NCI-H1417 treated with DMSO at 0.1 percent for 48 hours (cell line): Measurements from ENCODE around the gene TMEM204.

ENCODE experiments used
- DNase-seq: peaks from one replicate; lab custom pipeline; 2025; lab: John Stamatoyannopoulos, UW

Gene TMEM204

DNA sequence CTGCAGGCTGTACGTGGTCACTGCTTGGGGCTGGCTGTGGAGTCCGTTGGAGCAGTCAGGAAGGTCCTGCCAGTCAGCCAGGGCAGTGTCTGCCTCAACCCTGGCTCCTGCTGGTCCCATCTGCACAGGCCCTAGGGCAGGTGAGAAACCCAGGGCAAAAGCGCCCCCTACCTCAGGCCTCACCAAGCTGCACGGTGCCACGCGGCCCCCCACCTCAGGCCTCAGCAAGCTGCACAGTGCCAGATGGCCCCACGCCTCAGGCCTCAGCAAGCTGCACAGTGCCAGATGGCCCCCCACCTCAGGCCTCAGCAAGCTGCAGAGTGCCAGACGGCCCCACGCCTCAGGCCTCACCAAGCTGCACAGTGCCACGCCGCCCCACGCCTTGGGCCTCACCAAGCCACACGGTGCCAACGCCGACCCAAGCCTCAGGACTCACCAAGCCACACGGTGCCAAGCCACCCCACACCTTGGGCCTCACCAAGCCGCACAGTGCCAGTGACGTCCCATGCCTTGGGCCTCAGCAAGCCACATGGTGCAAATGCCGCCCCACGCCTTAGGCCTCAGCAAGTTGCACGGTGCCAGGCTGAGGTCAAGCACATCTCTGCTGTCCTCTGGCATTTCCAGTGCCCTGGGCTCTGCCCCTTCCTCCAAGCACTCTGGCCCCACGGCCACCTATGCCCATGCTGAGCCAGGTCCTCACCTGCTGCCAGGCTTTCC is 5.5 kb downstream of the TMEM204 start:
- DNase-seq: no peak

DNA sequence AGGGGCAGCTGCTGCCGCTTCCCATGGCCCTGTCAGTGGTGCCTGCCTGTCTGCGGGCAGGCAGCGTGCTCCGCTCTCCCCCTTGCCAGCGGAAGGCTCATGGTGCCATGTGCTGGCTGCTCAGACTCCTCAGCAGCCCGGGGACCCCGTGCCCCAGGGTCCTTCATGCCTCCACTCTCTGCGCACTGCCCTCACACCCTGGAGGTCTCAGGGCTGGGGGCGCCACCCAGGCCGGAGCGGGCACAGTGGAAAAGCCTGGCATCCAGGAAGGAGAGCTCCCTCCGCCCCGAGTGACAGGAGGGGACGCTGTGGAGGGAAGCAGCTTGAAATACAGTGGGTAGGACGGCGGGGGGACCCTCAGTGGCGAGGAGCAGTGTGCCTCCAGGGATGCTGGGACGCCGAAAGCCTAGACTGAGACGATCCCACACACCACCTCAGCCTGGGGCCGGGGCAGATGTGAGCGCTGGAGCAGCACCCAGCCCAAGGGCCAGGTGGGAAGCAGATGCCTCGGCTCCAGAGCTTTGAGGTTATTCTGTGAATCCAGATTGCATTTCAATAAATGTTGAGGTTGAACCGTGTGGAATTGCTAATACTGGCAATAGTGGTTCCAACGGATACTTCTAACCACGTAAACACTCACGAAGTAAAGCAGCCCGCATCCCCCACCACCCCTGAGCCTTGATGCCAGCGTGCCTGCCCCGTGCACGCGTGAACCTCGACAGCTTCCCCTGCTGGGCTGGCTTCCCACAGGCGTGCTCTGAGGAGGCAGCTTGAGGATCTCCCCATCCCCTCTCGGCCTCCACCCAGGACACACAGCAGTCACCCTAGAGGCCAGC is 6.5 kb downstream of the TMEM204 start:
- no peak for DNase-seq

DNA sequence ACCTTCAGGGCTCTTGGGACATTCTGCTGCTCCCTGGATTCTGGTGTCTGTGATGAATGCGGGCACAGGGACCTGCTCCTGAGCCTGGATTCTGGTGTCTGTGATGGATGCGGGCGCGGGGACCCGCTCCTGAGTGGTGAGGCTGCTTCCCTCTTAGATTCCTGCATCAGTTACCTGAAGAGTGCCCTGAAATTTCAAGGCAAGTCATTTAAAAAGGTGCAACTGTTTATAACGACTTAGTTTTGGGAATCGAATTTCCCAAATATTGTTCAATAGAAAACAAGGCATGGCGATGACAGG is 7.0 kb downstream of the TMEM204 start:
- no peak for DNase-seq

DNA sequence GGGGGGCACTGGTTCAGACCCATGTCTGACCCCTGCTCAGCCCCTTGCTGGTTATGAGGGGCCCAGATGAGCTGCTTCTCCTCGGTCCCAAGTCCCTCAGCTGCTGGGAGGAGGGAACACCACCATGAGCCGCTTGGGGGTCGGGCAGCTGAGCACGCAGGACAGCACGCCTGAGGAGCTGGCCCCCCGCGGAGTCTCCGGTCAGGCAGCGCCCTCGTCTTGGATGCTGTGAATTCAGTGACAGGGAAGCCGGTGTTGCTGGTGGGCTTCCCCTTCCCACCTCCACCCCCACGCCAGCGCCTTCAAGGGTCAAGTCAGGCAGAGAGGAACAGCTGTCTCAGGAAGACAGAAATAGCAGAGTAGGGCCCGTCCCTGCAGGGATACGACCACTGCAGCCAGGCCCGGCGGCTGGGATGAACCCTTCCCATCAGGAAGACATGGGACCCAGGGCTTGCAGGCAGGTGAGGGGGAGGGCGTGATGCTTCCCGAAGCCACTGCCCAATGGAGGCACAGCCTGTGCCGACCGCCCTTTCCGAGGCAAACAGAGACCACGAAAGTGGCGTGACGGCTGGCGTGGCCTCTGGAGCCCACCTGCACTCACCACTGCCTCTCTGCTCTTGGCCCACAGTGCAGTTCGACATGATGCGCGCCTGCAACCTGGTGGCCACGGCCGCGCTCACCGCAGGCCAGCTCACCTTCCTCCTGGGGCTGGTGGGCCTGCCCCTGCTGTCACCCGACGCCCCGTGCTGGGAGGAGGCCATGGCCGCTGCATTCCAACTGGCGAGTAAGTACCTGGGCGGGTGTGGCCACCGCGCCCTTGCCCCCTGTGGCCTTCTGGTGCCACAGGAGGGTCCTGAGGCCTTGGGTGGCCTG is 8.1 kb downstream of the TMEM204 start:
- no peak for DNase-seq

DNA sequence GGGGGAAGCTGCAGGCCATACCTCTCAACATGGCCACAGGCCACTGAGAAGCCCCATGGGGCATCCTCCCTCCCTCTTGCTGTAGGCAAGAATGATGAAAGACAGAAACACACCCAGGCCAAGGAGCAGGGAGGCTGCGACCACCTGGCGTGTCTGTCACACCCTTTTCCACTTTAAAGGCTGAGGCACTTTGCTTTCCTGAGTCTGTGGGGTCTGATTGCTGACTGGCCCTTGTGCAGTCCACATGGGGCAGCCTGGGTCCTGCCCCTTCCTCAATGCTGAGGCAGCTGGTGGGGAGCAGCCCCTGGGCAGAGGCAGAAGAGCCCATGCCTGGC is 8.7 kb downstream of the TMEM204 start:
- no peak for DNase-seq

DNA sequence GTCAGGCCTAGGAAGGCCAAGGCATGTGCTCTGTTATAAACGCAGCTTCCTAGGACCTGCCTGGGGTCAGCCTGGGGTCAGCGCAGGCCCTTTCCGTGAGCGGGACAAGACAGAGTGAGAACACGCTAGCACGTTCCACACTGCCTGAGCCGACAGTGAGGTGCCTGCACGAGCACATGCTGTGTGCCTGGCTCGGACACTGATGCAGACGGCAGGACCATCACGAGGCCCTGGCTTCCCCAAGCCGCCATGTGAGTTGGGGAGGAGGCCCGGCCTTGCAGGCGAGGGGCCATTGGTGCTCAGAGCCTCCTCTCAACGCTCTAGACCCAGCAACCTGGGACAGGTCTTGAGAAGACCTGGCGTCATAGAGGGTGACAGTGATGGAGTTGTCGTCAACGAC is 9.1 kb downstream of the TMEM204 start:
- DNase-seq: no peak

DNA sequence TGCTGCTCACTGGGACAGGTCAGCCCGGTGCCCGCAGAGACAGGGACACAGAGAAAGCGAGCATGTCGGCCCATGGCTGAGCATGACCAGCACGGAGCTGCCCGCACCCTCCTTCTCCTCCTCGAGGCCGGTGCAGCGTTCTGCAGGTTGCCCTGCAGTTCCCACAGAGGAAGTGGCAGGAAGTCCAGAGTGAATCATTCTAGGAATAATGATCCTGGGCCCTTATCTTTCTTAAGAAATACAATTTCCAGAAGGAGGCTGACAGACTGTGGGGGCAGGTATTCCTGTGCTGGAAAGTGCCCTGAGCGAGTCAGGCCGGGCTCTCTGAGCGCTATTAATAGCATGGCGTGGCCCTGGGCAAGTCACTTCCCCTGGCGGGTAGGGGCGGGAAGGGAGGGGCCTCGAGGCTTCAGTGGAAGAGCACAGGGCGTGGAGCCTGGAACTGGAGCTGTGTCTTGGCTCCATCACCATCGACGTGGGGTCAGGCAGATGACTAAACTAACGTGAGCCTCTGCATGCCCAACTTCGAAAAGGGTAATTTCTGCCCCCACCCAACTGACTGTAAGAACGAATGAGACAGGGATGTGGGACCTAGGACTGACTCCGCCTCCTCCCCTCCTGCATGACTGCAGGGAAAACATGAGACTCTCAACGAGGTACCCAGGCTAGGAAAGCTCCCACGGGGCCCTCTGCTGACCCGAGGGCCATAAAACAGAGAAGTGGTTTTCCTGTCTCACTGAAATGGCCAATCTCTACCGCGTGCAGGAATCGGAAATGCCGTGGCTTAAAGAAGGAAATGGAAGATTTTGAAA is 9.8 kb downstream of the TMEM204 start:
- DNase-seq: no peak

DNA sequence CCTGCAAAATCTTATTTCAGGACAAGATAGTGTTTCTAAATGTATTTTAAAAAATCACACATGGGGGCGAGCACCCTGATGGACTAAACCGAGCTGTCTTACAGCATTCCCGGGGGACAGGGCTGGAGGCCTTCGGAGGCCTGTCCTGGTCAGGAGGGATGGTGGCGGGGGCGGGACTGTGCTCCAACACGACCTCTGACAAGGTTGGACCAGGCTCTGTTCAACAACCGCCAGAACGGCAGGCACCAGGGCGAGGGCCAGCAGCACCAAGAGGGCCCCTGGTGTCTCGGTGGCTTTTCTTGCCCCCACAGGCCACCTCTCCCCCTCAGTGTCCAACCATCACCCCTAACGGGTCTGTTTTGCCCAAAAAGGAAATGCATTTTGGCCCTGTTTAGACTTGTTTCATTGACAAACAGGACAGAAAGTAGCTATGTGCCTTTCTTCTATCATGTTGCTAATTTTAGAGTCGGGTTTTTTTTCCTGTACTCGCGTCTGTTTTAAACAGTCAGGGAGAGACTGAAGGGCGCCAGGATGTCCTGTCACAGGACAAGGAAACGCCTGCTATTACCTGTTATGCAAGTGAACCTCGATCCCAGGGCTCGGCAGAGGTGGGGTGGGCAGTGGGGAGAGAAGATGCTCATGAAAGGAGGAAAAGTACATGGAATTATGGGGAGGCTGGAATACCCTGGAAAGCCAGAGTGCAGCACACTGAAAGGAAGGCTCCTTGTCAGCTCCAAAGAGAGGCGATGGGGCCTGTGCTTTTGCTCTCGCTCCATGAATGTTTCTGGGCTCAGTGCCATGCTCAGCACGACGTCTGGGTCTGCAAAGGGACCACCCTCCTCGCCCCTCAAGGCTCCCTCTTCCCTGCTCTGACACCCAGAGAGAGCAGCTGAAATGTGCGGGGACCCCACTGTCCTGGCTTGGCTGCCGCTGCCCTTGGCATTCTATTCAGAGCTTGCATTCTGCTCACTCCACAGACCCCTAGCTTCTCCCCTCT is 11.9 kb downstream of the TMEM204 start:
- no peak for DNase-seq

DNA sequence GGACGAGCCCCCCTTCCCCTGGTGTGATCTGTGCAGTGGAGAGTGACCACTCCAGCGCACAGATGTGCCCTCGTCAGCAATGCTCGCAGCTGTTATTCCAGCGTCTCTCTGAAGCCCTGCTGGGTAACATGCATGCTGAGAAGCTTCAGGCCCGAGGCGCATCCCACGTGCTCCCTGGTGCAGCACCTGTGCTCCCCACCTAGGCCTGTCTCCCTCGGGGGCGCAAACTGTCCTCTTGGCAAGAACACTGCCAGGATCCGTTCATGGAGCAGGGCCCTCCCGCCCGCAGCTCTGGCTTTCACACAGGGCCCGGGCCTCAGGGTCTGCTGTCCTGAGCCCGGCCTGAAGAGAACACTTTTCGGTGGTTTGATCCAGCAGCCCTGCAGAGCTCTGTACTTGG is 13.0 kb downstream of the TMEM204 start:
- DNase-seq: no peak

DNA sequence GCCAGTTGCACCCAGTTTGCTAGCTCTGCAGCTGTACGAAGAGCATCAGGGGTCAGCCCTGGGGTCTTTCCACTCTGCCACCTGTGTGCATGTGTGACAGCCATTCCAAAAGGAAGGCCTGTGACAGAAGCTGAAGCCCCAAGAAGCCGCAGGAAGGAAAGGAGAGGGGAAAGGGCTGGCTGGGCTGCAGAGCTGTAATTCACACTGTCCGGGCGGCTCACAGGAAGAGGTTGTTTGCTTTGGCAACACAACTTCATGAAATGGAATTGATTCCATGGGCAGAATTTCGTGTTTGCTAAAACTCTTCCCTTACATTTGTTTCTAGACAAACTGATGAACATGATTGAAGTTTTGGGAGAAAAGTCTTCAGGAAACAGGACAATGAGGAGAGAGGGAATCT is 14.8 kb downstream of the TMEM204 start:
- DNase-seq: no peak

DNA sequence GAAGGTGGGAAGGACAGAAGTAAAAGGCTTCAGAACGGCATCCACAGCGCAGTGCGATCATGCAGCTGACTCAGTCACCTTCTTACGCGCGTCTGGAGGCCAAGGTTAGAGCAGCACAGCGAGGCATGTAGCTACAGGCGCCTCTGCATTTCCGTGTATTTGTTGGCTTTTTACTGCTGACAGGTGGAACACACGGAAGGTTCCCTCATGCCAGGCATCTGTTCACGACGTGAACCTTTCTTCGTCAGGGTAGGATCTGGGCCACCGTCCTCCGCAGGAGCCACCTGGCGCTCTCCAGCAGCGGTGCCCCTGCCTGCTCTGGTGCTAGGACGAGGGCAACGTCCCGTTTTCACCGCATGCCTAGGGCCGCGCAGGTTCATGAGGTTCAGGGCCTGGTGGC is 15.3 kb downstream of the TMEM204 start:
- no peak for DNase-seq

DNA sequence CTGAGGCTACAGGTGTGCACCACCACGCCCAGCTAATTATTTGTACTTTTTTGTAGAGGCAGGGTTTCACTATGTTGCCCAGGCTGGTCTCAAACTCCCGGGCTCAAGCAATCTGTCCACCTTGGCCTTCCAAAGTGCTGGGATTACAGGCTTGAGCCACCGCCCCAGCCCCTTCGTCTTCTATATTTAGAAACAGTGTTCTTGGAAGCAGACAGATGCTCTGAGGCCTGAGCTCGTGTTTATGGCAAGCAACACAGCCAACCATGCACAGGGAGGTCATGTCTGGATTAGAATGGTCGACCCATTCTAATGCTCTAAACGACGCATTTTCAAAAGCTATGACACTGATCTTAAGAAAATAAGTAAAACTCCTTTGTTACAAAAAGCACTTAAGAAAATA is 16.6 kb downstream of the TMEM204 start:
- no peak for DNase-seq

DNA sequence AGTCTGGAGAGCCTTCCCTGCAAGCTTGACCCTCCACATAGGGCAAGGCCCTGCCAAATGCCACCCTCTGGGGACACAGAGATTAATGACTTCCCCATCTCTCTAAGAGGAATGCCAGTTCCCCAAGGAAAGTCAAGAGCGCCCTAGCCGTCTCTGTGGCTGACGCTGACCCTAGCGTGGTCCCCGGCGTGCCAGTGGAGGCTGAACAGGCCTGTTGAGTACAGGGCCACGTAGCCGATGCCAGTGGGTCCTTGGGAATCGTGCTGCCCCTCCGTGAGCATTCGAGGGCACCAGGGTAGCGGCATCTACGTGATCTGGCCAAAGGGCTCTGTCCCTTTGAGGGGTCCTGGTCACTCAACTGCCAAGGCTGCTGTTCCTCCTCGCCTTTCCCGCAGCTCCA is 17.2 kb downstream of the TMEM204 start:
- DNase-seq: no peak

DNA sequence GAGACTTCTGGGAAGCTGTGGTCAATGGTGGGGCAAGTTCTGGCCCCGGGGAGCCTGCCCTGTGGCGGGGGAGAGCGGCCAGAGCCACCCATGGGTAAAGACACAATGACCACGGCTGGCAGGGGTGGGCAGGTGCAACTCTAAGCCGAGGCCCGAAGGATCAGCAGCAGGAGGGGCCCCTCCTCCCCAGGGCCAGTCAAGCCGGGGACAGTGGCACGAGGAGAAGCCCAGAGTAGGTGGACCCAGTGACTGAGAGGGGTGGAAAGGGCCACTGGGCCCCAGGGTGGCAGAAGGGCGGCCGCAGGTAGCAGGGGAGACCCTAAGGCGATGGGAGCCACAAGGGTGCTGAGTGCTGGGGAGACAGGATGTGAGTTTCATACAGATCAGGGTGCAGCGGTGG is 17.7 kb downstream of the TMEM204 start:
- DNase-seq: no peak

DNA sequence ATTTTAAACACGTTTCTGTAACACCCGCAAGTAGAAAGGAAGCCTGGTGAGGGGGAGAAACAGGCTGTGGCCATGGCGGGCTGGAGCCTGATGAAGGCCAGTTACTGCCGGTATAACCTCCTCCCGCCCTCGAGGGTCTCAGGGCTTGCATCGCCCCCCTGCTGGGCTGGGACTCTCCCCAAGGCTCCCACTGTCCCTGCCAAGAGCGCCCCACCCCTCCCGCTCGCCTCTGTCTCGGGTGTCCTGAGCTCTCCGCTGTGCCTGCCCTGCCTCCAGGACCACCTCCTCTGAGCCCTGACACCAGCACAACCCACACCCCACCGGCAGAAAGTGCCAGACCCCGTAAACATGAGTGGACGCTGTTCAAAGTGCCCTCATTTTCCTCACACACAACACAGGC is 18.7 kb downstream of the TMEM204 start:
- DNase-seq: no peak

DNA sequence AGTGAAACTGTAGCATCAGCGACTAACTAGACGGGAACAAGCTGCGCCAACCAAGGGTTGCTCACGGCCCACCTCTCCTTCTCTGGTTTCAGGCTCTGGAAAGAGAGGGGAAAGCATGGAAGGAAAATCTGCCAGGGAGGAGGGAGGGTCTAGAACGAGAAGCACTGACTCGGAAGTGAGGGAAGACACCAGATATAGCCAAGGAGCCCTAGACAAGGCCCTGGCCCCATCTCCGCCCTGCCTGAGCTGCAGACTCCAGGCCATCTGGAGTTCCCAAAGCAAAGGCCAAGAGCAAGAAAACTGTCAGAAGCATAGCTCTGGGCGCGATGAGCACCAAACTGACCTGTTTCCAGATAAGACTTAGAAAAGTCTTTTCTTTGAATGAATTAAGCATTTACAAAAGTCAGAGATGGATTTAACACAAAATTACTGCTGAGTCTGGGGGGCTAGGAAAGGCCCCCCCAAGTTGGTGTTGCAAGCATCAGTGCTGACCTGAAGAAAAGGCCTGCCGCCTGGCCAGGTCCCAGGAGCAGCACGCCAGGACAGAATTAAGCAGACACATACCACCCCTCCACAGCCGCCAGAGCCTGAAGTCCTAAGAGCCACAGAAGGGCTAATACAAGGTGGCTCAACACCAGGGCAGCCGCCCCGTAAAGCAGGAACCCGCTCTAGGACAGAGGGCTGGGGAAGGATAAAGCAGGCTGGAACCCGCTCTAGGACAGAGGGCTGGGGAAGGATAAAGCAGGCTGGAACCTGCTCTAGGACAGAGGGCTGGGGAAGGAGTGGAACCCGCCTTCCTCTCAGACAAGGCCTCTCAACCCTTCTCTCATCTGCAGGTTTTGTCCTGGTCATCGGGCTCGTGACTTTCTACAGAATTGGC is 20.7 kb downstream of the TMEM204 start:
- DNase-seq: no peak

DNA sequence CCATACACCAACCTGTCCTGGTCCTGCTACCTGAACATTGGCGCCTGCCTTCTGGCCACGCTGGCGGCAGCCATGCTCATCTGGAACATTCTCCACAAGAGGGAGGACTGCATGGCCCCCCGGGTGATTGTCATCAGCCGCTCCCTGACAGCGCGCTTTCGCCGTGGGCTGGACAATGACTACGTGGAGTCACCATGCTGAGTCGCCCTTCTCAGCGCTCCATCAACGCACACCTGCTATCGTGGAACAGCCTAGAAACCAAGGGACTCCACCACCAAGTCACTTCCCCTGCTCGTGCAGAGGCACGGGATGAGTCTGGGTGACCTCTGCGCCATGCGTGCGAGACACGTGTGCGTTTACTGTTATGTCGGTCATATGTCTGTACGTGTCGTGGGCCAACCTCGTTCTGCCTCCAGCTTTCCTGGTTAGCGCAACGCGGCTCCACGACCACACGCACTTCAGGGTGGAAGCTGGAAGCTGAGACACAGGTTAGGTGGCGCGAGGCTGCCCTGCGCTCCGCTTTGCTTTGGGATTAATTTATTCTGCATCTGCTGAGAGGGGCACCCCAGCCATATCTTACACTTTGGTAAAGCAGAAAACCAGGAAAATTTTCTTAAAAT is 21.5 kb downstream of the TMEM204 start:
- no peak for DNase-seq

DNA sequence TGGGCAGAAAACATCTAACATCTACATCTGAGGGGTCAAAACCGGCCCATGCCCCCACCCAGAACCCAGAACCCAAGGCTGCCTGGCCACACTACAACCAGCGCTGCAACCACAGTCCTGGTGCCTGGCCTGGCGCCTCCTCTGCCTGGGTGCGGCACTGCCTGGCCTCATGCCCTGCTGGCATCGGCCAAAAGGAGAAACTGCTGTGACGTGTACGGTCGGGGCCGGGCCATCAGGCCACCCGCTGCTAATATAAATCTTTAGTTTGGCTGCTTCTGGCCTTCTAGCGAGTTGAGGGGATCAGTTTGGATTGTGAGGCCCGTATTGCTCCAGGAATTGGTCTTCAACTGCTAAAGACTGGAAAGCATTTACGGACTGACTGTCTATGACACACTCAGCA is 22.8 kb downstream of the TMEM204 start:
- no peak for DNase-seq

DNA sequence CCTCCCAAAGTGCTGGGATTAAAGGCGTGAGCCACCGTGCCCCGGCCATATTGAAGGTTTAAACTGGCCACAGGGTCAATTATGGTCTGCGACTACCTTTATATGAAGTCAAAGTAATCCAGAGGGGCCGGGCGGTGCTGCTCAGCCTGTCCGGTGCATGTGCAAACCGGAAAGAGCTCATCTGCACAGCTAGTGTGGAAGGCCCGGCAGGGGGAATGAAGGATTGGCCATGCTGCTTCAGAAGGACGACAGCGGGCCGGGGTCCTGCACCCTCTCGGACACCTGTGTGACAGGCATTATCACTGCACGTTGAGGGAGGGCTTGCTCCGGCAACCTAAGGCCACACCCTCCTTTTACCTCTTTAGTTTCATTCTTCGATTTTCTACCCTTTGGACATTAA is 23.6 kb downstream of the TMEM204 start:
- DNase-seq: no peak
